GM12873 (cell line): ENCODE measurements around the gene ARFRP1.

Experiments used
- TF ChIP-seq, protein P1 (sequence below): IDR thresholded peaks from 2 replicates; pipeline ENCODE4 v1.5.1; 2012; ENCODE audit warnings: low read depth, mild to moderate bottlenecking, moderate library complexity, low read length, control low read depth; ENCODE audit not compliant: insufficient read depth; ENCODE audit errors: missing control alignments

Gene ARFRP1

DNA sequence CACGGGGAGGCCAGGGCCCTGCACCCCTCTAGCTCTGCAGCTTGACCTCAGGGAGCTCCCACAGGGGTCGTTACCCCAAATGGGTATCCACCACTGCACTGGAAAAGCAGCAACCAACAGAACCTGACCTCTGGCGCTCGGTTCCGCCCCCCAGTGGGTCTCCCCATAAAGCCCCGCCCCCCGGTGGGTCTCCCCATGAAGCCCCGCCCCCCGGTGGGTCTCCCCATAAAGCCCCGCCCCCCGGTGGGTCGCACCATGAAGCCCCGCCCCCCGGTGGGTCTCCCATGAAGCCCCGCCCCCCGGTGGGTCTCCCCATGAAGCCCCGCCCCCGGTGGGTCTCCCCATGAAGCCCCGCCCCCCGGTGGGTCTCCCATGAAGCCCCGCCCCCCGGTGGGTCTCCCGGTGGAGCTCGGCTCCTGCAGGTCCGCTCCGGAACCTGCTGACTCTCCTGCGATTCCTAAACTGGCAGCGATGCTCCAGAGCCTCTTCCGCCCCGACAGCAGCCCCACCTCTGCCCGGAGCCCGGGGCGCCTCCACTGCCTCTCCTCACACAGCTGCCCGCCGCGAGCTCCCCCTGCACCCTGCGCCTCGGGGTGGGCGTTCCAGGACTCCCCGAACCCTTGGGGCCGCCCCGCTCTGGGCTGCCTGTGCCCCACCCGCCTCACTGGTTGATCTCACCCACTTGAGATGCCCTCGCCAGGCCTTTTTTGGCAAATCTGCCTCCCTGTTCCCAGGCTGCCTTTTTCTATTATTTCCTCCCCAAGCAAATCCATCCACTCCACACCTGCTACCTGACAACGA is 43.9 kb upstream of the ARFRP1 start:
- TF ChIP-seq, protein P1, sequence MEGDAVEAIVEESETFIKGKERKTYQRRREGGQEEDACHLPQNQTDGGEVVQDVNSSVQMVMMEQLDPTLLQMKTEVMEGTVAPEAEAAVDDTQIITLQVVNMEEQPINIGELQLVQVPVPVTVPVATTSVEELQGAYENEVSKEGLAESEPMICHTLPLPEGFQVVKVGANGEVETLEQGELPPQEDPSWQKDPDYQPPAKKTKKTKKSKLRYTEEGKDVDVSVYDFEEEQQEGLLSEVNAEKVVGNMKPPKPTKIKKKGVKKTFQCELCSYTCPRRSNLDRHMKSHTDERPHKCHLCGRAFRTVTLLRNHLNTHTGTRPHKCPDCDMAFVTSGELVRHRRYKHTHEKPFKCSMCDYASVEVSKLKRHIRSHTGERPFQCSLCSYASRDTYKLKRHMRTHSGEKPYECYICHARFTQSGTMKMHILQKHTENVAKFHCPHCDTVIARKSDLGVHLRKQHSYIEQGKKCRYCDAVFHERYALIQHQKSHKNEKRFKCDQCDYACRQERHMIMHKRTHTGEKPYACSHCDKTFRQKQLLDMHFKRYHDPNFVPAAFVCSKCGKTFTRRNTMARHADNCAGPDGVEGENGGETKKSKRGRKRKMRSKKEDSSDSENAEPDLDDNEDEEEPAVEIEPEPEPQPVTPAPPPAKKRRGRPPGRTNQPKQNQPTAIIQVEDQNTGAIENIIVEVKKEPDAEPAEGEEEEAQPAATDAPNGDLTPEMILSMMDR, result no peak

DNA sequence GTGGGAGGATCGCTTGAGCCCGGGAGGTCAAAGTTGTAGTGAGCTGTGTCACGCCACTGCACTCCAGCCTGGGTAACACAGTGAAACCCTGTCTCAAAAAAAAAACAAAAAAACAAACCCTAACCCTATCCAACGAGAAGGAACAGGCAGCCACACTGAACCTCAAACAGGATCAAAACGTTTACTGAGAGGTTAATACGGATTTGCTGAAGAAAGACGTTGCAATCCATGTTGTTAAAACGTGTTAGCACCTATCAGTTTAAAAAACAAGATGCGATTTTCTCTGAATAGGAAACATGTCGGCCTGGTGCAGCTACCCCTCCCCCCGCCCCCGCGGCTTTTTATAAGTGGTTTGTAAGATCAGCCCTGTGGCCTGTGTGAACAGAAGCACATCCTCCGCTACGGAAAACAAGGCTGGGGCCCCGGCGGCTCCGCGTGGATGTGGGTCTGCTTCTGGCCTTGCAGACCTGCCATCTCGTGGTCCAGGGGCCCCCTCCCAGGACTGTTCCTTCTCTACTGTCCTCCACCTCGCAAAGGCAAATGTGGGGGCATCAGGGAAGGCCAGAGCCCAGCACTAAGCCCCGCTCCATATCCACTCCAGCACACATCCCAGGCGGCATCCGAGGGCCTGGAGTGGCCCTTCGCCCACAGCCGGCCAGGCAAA is 43.2 kb upstream of the ARFRP1 start:
- TF ChIP-seq, protein P1, result no peak

DNA sequence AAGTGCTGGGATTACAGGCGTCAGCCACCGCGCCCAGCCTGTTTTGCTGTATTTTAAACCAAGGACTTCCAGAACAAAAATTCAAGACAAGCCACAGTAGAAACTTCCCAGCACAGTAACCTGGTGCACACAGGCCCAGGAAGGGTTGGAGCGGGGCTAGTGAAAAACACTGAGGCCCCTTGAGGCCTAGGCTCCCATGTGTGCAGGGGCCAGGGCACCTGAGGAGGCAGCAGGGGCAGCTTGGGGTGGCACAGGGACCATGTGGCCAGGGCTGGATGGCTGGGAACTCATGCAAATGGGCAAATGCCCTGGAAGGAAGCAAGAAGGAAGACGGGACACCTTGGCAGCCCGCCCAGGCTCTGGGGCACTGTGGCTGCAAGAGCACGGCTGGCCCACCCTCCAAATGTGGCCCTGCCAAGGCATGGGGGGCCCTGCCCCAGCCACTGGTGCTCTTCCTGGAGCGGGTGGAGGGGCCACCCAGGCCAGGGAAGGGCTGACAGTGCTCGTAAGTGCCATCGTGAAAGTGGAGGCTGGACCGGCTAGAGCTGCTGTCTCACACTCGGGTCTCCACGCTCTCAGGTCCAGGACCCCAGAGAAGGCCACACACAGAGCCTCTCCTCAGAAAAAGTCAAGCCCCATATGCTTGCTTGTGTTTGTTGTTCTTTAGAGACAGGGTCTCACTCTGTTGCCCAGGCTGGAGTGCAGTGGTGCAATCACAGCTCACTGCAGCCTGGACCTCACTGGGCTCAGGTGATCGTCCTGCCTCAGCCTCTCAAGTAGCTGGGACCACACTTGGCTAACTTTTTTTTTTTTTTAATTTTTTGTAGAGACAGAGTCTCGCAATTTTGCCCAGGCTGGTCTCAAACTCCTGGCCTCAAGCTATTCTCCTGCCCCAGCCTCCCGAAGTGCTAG is 42.1 kb upstream of the ARFRP1 start:
- TF ChIP-seq, protein P1, result no peak

DNA sequence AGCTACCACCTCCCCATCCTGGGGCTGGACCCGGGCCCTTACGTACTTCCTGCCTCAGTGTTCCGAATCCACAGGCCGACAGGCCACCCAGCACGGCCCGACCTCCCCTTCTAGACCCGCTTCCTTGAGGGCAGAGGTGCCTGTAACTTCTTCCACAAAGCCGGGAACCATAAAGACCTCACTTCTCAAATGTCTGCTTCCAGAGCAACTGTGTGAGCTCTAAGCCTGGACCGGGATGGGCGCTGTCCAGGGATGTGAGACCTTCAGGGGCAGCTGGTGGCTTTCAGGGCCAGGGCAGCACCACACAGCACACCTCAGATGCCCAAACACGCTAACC is 41.1 kb upstream of the ARFRP1 start:
- TF ChIP-seq, protein P1, result no peak

DNA sequence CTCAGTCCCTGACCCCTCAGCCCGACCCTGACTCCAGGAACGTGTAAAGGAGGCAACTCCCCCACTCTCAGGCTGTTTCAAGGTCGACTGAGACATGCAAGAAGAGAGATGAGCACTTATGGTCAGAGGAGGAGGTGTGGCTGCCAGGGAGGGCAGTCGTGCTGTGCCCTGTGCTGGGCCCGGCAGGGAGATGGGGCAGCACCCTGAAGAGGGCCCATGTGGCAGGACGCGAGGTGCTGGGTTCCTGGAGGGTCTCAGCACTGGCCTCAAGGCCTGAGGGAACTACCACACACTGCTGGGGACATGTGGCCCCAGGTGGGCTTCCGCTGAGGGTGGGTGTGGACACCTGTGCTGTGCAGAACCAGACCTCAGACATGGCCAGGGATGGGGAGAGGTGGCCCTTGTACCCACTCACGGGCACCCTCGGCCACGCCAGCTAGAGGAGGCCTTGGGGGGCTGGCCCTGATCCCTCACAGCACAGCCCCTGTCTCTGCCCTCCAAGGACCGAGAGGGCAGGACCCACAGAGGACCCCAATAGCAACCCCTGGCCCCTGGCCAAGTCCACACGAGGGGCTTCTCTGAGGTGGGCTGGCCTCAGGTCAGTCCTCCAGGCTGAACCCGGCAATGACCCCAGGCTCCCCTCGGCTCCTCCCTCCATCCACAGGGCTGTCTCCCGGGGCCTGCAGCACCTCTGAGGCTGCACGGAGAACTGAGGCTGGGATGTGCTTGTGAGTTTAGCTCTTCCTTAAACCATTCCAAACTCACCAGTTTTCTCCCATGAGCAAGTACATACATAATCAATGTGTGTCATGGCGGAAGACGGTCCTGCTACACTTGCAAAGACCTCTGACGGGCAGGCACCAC is 40.5 kb upstream of the ARFRP1 start:
- TF ChIP-seq, protein P1, result no peak

DNA sequence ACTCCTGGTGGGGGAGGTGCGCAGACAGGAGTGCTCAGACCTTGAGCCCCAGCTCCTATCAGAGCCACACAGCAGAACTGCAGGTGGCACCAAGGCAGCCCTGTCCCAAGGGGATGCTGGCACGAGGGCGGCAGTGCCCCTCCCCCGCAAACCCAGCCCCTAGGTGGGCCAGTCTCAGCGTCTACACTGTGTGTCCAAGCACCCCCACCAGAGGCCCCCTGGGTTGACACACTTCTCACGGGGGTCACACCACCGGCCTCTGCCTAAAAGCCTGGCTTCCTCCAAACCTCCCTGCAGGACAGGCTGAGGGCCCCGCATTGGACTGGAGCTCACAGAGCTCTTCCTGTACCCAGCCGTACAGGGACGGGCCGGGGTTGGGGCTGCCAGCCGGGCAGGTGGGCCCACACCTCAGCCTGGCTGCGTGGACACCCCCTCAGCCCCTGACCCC is 39.9 kb upstream of the ARFRP1 start:
- TF ChIP-seq, protein P1, result no peak
